ENCODE results near the gene KCNJ6.
"Not testable (repeated sequence)": the region's sequence is repeated elsewhere in the genome, so short reads cannot be mapped to it uniquely, and the experiment has no call there.

Gene KCNJ6

GRCh38 chr21:37916310-37917051, at the start of gene KCNJ6:
KCNJ6 (minus strand) TSS chr21:37916457; CDS start chr21:37840682, 75,775 bp downstream.
- no peaks in the 10 kb centered on the region for H3K9me3 Mint-ChIP-seq
- no peak within 1 kb of the TSS for H3K4me3 Mint-ChIP-seq
- peaks cover 7% of the 10 kb centered on the region for H3K4me1 Mint-ChIP-seq
- no peak within 1 kb of the TSS for H3K27ac Mint-ChIP-seq
- DNase-seq (no peak), ATAC-seq (no peak)
- peaks cover 67% of the 10 kb centered on the region for H3K27me3 Mint-ChIP-seq

GRCh38 chr21:37965088-37965805, 49.0 kb upstream of the KCNJ6 start:
- Mint-ChIP-seq H3K4me1 (no peaks in the 10 kb centered on the region), H3K27me3 (peaks cover 7% of the 10 kb centered on the region), H3K9me3 (no peaks in the 10 kb centered on the region), H3K4me3 (no peak overlapping the region), H3K27ac (no peak overlapping the region)
- no peak for ATAC-seq
- no peak for DNase-seq

GRCh38 chr21:37958537-37958936, 42.3 kb upstream of the KCNJ6 start:
- H3K27me3 Mint-ChIP-seq = peaks cover 23% of the 10 kb centered on the region
- no peaks in the 10 kb centered on the region for H3K9me3 Mint-ChIP-seq
- no peak overlapping the region for H3K4me3 Mint-ChIP-seq
- H3K4me1 Mint-ChIP-seq = no peaks in the 10 kb centered on the region
- no peak for DNase-seq
- ATAC-seq = no peak
- H3K27ac Mint-ChIP-seq = no peak overlapping the region

GRCh38 chr21:37956772-37957171, 40.5 kb upstream of the KCNJ6 start:
- H3K27me3 Mint-ChIP-seq = peaks cover 22% of the 10 kb centered on the region
- no peak overlapping the region for H3K4me3 Mint-ChIP-seq
- no peaks in the 10 kb centered on the region for H3K9me3 Mint-ChIP-seq
- DNase-seq (no peak), ATAC-seq (no peak)
- no peaks in the 10 kb centered on the region for H3K4me1 Mint-ChIP-seq
- no peak overlapping the region for H3K27ac Mint-ChIP-seq

GRCh38 chr21:37945036-37945435, 28.8 kb upstream of the KCNJ6 start:
- Mint-ChIP-seq H3K9me3 (no peaks in the 10 kb centered on the region), H3K4me1 (no peaks in the 10 kb centered on the region), H3K27me3 (no peaks in the 10 kb centered on the region), H3K27ac (no peak overlapping the region), H3K4me3 (no peak overlapping the region)
- ATAC-seq = no peak
- DNase-seq = no peak

- DNase-seq (no peak), ATAC-seq (no peak)
- no peak overlapping the region for H3K4me3 Mint-ChIP-seq
- no peak overlapping the region for H3K27ac Mint-ChIP-seq
- no peaks in the 10 kb centered on the region for H3K9me3 Mint-ChIP-seq
- no peaks in the 10 kb centered on the region for H3K27me3 Mint-ChIP-seq
- no peaks in the 10 kb centered on the region for H3K4me1 Mint-ChIP-seq
These were observed 28.2 kb upstream of the KCNJ6 start for GRCh38 chr21:37944496-37944895.

GRCh38 chr21:37940691-37941090, 24.4 kb upstream of the KCNJ6 start:
- peaks cover 4% of the 10 kb centered on the region for H3K27me3 Mint-ChIP-seq
- DNase-seq (no peak), ATAC-seq (no peak)
- no peak overlapping the region for H3K27ac Mint-ChIP-seq
- no peaks in the 10 kb centered on the region for H3K9me3 Mint-ChIP-seq
- no peak overlapping the region for H3K4me3 Mint-ChIP-seq
- no peaks in the 10 kb centered on the region for H3K4me1 Mint-ChIP-seq

GRCh38 chr21:37939838-37940237, 23.6 kb upstream of the KCNJ6 start:
- ATAC-seq (no peak), DNase-seq (no peak)
- no peak overlapping the region for H3K4me3 Mint-ChIP-seq
- peaks cover 10% of the 10 kb centered on the region for H3K27me3 Mint-ChIP-seq
- H3K27ac Mint-ChIP-seq = no peak overlapping the region
- no peaks in the 10 kb centered on the region for H3K4me1 Mint-ChIP-seq
- no peaks in the 10 kb centered on the region for H3K9me3 Mint-ChIP-seq

- peaks cover 0 to 4% of the 10 kb centered on the region in 2 donors for H3K9me3 Mint-ChIP-seq
- H3K27me3 Mint-ChIP-seq = peaks cover 10% of the 10 kb centered on the region
- DNase-seq (no peak), ATAC-seq (no peak)
- H3K4me3 Mint-ChIP-seq = no peak overlapping the region
- H3K27ac Mint-ChIP-seq = no peak overlapping the region
- no peaks in the 10 kb centered on the region for H3K4me1 Mint-ChIP-seq
These were observed 23.0 kb upstream of the KCNJ6 start for GRCh38 chr21:37939251-37939650.

- Mint-ChIP-seq H3K27ac (no peak overlapping the region), H3K4me3 (no peak overlapping the region), H3K4me1 (no peaks in the 10 kb centered on the region), H3K27me3 (peaks cover 10% of the 10 kb centered on the region), H3K9me3 (peaks cover 10 to 11% of the 10 kb centered on the region in 2 donors)
- ATAC-seq (no peak), DNase-seq (no peak)
These were observed 21.4 kb upstream of the KCNJ6 start for GRCh38 chr21:37937668-37938067.

- peaks cover 10% of the 10 kb centered on the region for H3K27me3 Mint-ChIP-seq
- ATAC-seq (no peak), DNase-seq (no peak)
- H3K4me3 Mint-ChIP-seq = no peak overlapping the region
- peaks cover 10 to 23% of the 10 kb centered on the region in 2 donors for H3K9me3 Mint-ChIP-seq
- no peak overlapping the region for H3K27ac Mint-ChIP-seq
- H3K4me1 Mint-ChIP-seq = no peaks in the 10 kb centered on the region
These were observed 19.9 kb upstream of the KCNJ6 start for GRCh38 chr21:37936010-37936785.

- H3K27me3 Mint-ChIP-seq = peaks cover 10% of the 10 kb centered on the region
- no peak overlapping the region for H3K4me3 Mint-ChIP-seq
- DNase-seq (no peak), ATAC-seq (no peak)
- H3K4me1 Mint-ChIP-seq = no peaks in the 10 kb centered on the region
- H3K9me3 Mint-ChIP-seq = peaks cover 10 to 23% of the 10 kb centered on the region in 2 donors
- no peak overlapping the region for H3K27ac Mint-ChIP-seq
These were observed 16.7 kb upstream of the KCNJ6 start for GRCh38 chr21:37932936-37933335.

GRCh38 chr21:37927711-37928110, 11.5 kb upstream of the KCNJ6 start:
- ATAC-seq (no peak), DNase-seq (no peak)
- Mint-ChIP-seq H3K4me1 (no peaks in the 10 kb centered on the region), H3K4me3 (no peak overlapping the region), H3K27me3 (peaks cover 17% of the 10 kb centered on the region), H3K9me3 (peaks cover 9 to 22% of the 10 kb centered on the region in 2 donors), H3K27ac (no peak overlapping the region)

- Mint-ChIP-seq H3K27ac (no peak overlapping the region), H3K4me1 (no peaks in the 10 kb centered on the region), H3K4me3 (no peak overlapping the region), H3K27me3 (peaks cover 36% of the 10 kb centered on the region), H3K9me3 (peaks cover 0 to 1% of the 10 kb centered on the region in 2 donors)
- DNase-seq = no peak
- ATAC-seq = no peak
These were observed 4.8 kb upstream of the KCNJ6 start for GRCh38 chr21:37921091-37921490.

- not testable (repeated sequence) for H3K9me3 Mint-ChIP-seq, H3K27ac Mint-ChIP-seq, H3K4me1 Mint-ChIP-seq, H3K4me3 Mint-ChIP-seq, ATAC-seq, DNase-seq
- H3K27me3 Mint-ChIP-seq = peaks cover 44% of the 10 kb centered on the region
These were observed 4.0 kb upstream of the KCNJ6 start for GRCh38 chr21:37920302-37920701.

- DNase-seq (no peak), ATAC-seq (no peak)
- Mint-ChIP-seq H3K4me1 (peaks cover 7% of the 10 kb centered on the region), H3K4me3 (no peak overlapping the region), H3K27me3 (peaks cover 64% of the 10 kb centered on the region), H3K9me3 (no peaks in the 10 kb centered on the region), H3K27ac (no peak overlapping the region)
These were observed 1.4 kb upstream of the KCNJ6 start for GRCh38 chr21:37917612-37918011.

Data from stimulated activated naive CD8-positive, alpha-beta T cell treated with anti-CD3 and anti-CD28 coated beads, Interleukin-15, amount 100 ng/mL, for 72 hours (primary cell).